WTC11 (cell line): Measurements from ENCODE around the gene HLA-G.

ENCODE experiments used
- CBFB ChIP-seq: sonication (generic); formaldehyde crosslinking; IDR thresholded peaks from 2 replicates; pipeline ENCODE4 v1.8.1; 2022; ENCODE audit warnings: mild to moderate bottlenecking, low read depth, missing genetic modification reagents
- CTCF ChIP-seq: fragments of 200-600 bp; IDR thresholded peaks from 2 replicates; pipeline ENCODE4 v1.8.0; 2022; ENCODE audit warnings: antibody characterized with exemption
- EMX1 ChIP-seq: fragments of 250-450 bp; sonication (Bioruptor Pico); IDR thresholded peaks from 2 replicates; pipeline ENCODE4 v1.8.0; 2021; ENCODE audit warnings: mild to moderate bottlenecking
- FOXJ3 ChIP-seq: sonication (generic); formaldehyde crosslinking; IDR thresholded peaks from 2 replicates; pipeline ENCODE4 v1.9.0; 2021; ENCODE audit warnings: missing genetic modification reagents, mild to moderate bottlenecking, borderline replicate concordance
- HMGXB4 ChIP-seq: sonication (generic); formaldehyde crosslinking; IDR thresholded peaks from 2 replicates; pipeline ENCODE4 v1.8.1; 2023; ENCODE audit warnings: mild to moderate bottlenecking, moderate library complexity, missing genetic modification reagents
- STAT6 ChIP-seq: sonication (generic); formaldehyde crosslinking; conservative IDR thresholded peaks from 2 replicates; pipeline ENCODE4 v1.8.1; 2023; ENCODE audit warnings: mild to moderate bottlenecking, low read depth, missing genetic modification reagents, moderate library complexity
- USF2 ChIP-seq: sonication (generic); formaldehyde crosslinking; IDR thresholded peaks from 2 replicates; pipeline ENCODE4 v1.8.1; 2023; ENCODE audit warnings: mild to moderate bottlenecking, missing genetic modification reagents, moderate library complexity
- ZNF232 ChIP-seq: sonication (generic); formaldehyde crosslinking; IDR thresholded peaks from 2 replicates; pipeline ENCODE4 v1.8.0; 2022; ENCODE audit warnings: mild to moderate bottlenecking, missing genetic modification reagents

- TF ChIP-seq CTCF (no peak), CBFB (CRISPR knock-in tag) (no peak), STAT6 (CRISPR knock-in tag) (no peak), ZNF232 (CRISPR knock-in tag) (no peak), HMGXB4 (CRISPR knock-in tag) (no peak), FOXJ3 (CRISPR knock-in tag) (no peak), USF2 (CRISPR knock-in tag) (no peak), EMX1 (CRISPR knock-in tag) (no peak)
Observed at GRCh38 chr6:29830409-29830808, 2.8 kb downstream of the HLA-G start.
